Left lobe of liver (tissue), 2 donors: Measurements from ENCODE around the gene ABCB11. TPM values are rescaled to one million over a fixed set of nuclear protein-coding genes. Genes with fewer than 3 reads are reported as not detected.
"Not testable (repeated sequence)": the region's sequence is repeated elsewhere in the genome, so short reads cannot be mapped to it uniquely, and the experiment has no call there.

Experiments
- ATAC-seq: fragments of 200-7000 bp; cut with Tn5 transposase; one replicate; pipeline ENCODE4 v1.9.1; 2020; ENCODE audit warnings: mild to moderate bottlenecking, moderate library complexity
- DNase-seq: peaks from one replicate; pipeline ENCODE4 v3.0.0-alpha.2; 2020; ENCODE audit warnings: low spot score
- total RNA-seq: library from RNA; stranded (reverse); gene quantifications from one replicate; pipeline ENCODE4 v1.2.1, GENCODE V29; 2021
- donor health status: DM: no; HTN: no; CAD: no; lungs with moderate emphysema.
- donor health status: DM: no; HTN: yes; CAD: no.

ABCB11 gene
- total RNA-seq, 1 donor from 2014 or later: 68.5 TPM

DNA sequence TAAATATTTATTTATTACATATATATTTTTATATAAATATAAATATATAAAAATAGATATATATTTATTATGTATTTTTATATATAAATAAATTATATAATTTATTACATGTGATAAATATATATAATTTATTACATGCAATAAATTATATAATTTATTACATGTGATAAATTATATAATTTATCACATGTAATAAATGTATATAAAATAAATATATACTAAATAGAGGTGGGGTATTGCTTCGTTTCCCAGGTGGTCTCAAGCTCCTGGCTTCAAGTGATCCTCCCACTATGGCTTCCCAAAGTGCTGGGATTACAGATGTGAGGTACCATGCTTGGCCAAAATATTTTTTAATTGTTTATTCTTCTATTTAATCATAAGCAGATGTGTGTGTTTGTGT, 133.7 kb downstream of the ABCB11 start:
- no peak for DNase-seq
- no peak for ATAC-seq

DNA sequence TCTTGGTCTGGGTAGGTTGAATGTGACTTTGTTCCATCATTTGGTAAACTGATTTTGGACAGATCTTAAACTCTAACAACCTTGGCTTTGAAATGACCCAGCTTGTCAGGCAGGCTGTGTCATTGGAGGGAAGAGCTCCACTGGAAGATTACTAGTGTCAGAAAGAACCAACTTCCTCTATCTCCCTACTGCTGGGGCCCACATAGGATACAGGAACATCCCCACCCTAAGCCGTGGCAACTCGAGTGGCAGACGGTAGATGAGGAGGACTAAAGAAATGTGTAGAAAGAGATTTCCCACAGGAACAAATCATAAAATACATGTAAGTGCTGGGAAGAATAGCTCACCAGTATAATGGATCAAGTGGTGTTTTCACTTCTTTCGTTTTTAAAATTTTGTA, 134.3 kb downstream of the ABCB11 start:
- ATAC-seq: no peak

DNA sequence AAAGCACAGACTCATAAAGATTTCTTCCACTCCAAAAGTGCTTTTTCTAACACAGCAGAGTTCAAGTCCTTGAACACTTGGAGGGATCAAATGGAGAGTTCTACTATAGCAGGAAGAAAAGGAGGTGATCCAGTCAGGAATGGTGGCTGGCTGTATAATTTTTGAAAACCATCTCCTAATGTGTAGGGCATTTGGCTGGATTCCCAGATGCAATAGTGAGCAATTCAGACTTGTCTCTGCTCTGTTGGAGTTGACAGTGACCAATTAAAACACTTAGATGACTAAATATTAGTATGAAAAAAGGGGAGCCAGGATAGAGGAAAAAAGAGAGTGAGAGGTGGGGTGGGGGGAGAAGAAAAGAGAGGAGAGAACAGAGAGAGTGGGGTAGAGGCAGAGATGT, 135.4 kb downstream of the ABCB11 start:
- DNase-seq (no peak), ATAC-seq (no peak)

More for the DNA sequence above, 134.3 kb downstream of the ABCB11 start:
- no peak for DNase-seq

DNA sequence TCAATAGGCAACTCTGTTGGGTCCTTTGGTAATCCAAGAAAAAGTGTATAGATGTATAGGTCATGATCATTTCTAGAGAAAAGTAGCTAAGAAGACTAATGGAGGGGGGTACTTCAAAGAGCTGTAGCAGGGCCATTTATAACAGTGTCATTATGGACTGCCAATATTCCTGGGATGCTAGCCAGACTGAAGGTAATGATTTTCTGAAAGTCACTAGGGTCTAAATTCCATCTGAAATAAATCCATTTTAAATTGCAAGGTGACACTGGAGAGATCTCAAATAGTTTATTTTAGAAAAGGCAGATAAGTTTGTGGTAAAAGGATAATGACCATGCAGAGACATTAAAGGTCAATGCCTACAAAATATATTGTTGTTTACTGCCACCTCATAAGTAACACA, 136.4 kb downstream of the ABCB11 start:
- DNase-seq: no peak
- ATAC-seq: peak; percentile 72

DNA sequence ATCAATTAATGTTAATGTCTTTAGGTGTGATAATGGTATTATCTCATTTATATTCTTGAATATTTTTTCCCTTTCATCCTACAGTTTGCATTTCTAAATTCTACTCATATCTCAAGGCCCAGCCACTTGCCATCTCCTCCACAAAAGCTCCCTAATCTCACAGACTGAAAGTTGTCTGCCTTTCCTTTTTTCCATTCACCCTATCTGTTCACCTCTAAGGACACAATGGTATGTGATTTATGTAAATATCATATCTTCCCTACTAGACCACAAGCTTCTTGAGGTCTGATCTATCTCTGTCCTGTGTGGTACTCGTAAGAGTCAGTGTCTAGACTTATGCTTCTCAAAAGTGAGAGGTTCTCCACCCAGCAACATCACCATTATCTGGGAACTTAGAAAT, 137.0 kb downstream of the ABCB11 start:
- ATAC-seq (no peak), DNase-seq (no peak)

DNA sequence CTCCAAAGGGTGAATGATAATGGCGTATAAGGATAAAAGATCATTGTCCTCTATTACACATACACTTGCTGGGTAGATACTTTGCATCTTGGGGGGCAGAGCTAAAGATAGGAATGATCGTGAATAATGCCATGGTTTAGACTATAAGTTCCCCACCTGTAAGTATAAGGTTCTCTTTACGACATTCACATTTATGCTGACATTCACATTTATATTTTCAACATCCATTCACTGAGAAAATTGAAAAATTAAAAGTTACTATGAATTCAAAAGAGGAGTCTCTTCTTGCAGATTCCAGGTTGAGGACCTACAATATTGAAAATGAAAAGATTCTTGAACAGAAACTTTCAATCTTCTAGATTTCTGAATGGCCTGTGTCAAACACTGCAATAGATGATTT, 138.8 kb downstream of the ABCB11 start:
- DNase-seq (no peak), ATAC-seq (no peak)

DNA sequence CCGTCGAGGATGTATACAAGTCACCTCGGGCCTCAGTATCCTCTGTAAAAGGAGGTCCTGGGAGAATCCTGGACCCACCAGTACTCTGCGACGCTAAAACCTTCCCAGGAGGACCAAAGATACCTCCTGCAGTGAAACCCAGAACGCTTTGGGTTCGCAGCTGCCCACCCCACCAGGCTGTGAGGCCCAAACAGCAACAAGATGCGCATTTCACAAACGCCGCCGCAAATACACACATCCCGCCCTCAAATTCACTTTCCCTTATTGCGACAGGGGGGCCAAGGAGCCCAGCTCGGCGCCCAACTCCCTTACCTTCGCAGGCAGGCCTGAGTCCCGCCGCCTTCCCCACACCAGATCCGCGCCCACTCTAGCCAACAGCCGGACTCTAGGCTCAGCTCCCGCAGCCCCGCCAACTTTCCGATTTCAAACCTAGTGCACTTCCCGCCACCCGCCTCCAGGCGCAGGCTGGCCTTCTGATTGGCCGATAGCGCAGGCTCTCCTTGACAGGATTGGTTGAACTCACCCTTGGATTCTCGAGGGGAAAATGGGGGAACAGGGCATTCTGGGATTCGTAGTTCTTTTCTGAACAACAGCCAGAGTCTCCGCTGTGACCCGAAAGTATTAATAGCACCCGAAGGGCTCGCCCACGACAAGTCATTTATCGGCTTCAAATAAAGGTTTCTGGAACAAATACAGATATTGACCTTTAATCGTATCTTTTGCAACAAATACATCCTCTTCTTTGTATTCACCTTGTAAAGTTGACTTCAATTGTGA, 140.9 kb downstream of the ABCB11 start, which contains the start of gene SPC25:
Gene SPC25, minus strand, starts transcription at position 425 of the 777 bp plus-strand sequence. CDS start 911 bp downstream, outside the sequence.
- peak; percentile 87 for DNase-seq
- ATAC-seq: peak; percentile 98

DNA sequence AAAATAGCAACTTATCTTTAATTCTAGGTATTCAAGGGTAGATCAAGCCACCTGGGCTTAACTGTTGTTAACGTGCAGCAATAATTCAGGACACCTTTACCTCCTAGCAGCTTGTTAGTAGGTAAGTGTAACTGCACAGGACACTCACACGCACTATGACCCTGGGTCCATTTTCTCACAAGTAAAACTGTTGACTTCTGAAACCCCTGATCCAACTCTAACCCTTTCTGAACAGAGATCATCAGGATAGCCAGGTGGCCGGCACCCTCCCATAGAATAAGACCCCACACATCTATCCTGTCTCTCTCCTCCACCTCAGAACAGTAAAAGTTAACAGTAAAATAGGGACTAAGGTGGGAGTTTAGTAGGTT, 141.5 kb downstream of the ABCB11 start:
- no peak for DNase-seq
- no peak for ATAC-seq

DNA sequence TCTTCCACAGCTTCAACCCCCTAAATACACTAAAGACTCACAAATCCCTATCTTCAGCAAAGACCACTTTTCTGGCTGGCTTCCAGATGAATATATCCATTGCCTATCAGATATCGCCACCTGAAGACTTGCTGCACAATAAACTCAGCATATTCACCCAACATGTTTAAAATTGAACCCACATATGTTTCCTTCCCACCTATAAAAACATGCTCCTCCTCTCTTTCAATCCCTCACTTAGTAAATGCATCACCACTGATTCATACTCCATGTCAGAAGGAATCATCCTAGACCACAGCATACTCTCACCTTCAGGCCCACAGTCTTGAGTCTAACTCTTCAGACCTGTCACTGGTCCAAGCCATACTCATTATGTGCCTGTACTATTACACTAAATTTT, 146.1 kb downstream of the ABCB11 start:
- DNase-seq (no peak), ATAC-seq (no peak)

DNA sequence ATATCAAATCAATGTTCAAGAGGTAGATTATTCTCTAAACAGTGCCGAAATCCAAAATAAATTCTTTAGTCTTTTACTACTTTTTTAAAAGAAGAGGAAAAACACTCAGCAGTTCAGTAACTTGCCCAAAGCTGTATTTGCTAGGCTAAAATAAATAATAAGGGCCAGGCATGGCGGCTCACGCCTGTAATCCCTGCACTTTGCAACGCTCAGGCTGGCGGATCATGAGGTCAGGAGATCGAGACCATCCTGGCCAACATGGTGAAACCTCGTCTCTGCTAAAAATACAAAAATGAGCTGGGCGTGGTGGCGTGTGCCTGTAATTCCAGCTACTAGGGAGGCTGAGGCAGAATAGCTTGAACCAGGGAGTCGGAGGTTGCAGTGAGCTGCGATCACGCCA, 149.0 kb downstream of the ABCB11 start:
- DNase-seq, ATAC-seq: not testable (repeated sequence)

DNA sequence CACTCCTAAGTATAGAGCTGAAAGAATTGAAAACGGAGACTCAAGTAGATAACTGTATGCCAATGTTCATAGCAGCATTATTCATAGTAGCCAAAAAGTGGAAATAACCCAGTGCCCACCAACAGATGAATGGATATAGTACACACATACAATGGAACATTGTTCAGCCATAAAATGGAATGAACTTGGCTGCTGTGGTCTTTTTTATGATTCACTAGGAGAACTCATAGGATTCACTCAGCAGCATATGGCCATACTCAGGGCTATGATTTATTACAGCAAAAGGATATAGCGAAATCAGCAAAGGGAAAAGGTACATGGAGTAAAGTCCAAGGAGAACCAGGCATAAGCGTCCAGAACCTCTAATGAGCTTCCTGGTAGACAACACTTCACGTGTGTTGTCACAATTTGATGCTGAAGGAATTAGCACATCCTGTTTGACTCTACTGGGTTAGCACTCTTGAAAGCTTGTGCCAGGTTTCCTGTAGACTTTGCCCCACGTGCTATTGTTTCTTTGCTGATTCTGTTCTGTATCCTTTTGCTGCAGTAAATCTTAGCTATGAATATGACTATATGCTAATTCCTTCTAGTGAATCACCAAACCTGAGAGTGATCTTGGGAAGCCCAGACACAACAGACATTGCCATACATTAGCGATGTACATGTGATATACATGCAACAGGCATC, 156.6 kb downstream of the ABCB11 start:
- ATAC-seq: no peak
- no peak for DNase-seq

DNA sequence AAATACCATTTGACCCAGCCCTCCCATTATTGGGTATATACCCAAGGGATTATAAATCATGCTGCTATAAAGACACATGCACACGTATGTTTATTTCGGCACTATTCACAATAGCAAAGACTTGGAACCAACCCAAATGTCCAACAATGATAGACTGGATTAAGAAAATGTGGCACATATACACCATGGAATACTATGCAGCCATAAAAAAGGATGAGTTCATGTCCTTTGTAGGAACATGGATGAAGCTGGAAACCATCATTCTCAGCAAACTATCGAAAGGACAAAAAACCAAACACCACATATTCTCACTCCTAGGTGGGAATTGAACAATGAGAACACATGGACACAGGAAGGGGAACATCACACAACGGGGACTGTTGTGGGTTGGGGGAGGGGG, 160.3 kb downstream of the ABCB11 start:
- ATAC-seq, DNase-seq: not testable (repeated sequence)

Other genes with a start within 250 kb of the ABCB11 start
- 3.5 TPM for gene NOSTRIN, start 228.7 kb downstream of the ABCB11 start, total RNA-seq
- 0.35 TPM for gene SPC25, start 140.9 kb downstream of the ABCB11 start, total RNA-seq
- gene G6PC2, start 130.0 kb downstream of the ABCB11 start, total RNA-seq: not detected
- gene DHRS9, start 38.2 kb upstream of the ABCB11 start, total RNA-seq: 0.30 TPM